ENCODE measurements around the gene ZNF521.

ZNF521 gene

GRCh38 chr18:25298853-25299274 is 53.1 kb downstream of the ZNF521 start:
- DNase-seq, result peak; percentile 93 to 98 (median 96)
- peaks cover 4 to 13% (median 11%) of the 10 kb centered on the region in 4 experiments for H3K36me3 ChIP-seq (ENCODE audit: control insufficient read depth in 4 of 4, insufficient read depth in 4 of 4, low read length in 3 of 4)
- ChIA-PET CTCF (interaction anchor here (1.0 to 4.3 kb wide), 3 partner anchors 9 to 61 kb away, joined by 3 to 25 read pairs (median 3); no protein-coding TSS in a partner anchor), POLR2A (interaction anchor here (0.6 to 1.4 kb wide), 10 partner anchors 10 to 134 kb away, joined by 3 to 9 read pairs (median 4); no protein-coding TSS in a partner anchor)
- no peaks in the 10 kb centered on the region for H3K27me3 ChIP-seq (replicated peaks in 2 of 5; ENCODE audit: control insufficient read depth in 4 of 5, insufficient read depth in 5 of 5, low read length in 4 of 5)
- WGBS (ENCODE audit: insufficient coverage), result 14% methylated on average over 4 of the region's 4 CpGs
- no peaks in the 10 kb centered on the region for H3K9me3 ChIP-seq (ENCODE audit: control extremely low read depth in 1 of 5, control insufficient read depth in 4 of 5, insufficient read depth in 2 of 5, low read depth in 1 of 5, low read length in 4 of 5)
- peak overlapping the region; percentile 95 for H3K27ac ChIP-seq (ENCODE audit: insufficient read depth in 1 of 2, low read depth in 1 of 2, low read length in 2 of 2, poor library complexity in 1 of 2, severe bottlenecking in 2 of 2)
- H3K4me3 ChIP-seq (ENCODE audit: control insufficient read depth in 1 of 7, extremely low read depth in 1 of 7, insufficient read depth in 4 of 7, low read depth in 2 of 7, low read length in 6 of 7), result peak overlapping the region in 3 of 7 experiments; percentile 11 to 52 (median 33)
- H3K4me1 ChIP-seq (ENCODE audit: control extremely low read depth in 1 of 4, control insufficient read depth in 4 of 4, insufficient read depth in 4 of 4, low read length in 3 of 4), result peaks cover 4 to 39% (median 24%) of the 10 kb centered on the region in 4 experiments

- CTCF ChIA-PET, result interaction anchor here (1.5 to 2.3 kb wide), 2 partner anchors 11 to 63 kb away, joined by 3 to 8 read pairs; no protein-coding TSS in a partner anchor
These were observed 56.3 kb downstream of the ZNF521 start for GRCh38 chr18:25295624-25296138.

GRCh38 chr18:25291150-25291549 is 60.8 kb downstream of the ZNF521 start:
- Histone ChIP-seq H3K27me3 (replicated peaks in 2 of 5; ENCODE audit: control insufficient read depth in 4 of 5, insufficient read depth in 5 of 5, low read length in 4 of 5) (no peaks in the 10 kb centered on the region), H3K36me3 (ENCODE audit: control insufficient read depth in 4 of 4, insufficient read depth in 4 of 4, low read length in 3 of 4) (peaks cover 0 to 10% (median 5%) of the 10 kb centered on the region in 4 experiments), H3K27ac (ENCODE audit: insufficient read depth in 1 of 2, low read depth in 1 of 2, low read length in 2 of 2, poor library complexity in 1 of 2, severe bottlenecking in 2 of 2) (no peak overlapping the region), H3K4me1 (ENCODE audit: control extremely low read depth in 1 of 4, control insufficient read depth in 4 of 4, insufficient read depth in 4 of 4, low read length in 3 of 4) (peaks cover 0 to 8% (median 0%) of the 10 kb centered on the region in 4 experiments), H3K9me3 (ENCODE audit: control extremely low read depth in 1 of 5, control insufficient read depth in 4 of 5, insufficient read depth in 2 of 5, low read depth in 1 of 5, low read length in 4 of 5) (no peaks in the 10 kb centered on the region), H3K4me3 (ENCODE audit: control insufficient read depth in 1 of 7, extremely low read depth in 1 of 7, insufficient read depth in 4 of 7, low read depth in 2 of 7, low read length in 6 of 7) (no peak overlapping the region)
- POLR2A ChIA-PET, result no interaction called here
- DNase-seq, result no peak
- WGBS (ENCODE audit: insufficient coverage), result no CpG with 5 or more reads among the region's 3 CpGs
- CTCF ChIA-PET, result interaction anchor here (0.7 kb wide), 1 partner anchor 8 kb away, joined by 3 read pairs; no protein-coding TSS in a partner anchor

More at GRCh38 chr18:25295624-25296138, 56.3 kb downstream of the ZNF521 start:
- Histone ChIP-seq H3K27me3 (replicated peaks in 2 of 5; ENCODE audit: control insufficient read depth in 4 of 5, insufficient read depth in 5 of 5, low read length in 4 of 5) (no peaks in the 10 kb centered on the region), H3K4me1 (ENCODE audit: control extremely low read depth in 1 of 4, control insufficient read depth in 4 of 4, insufficient read depth in 4 of 4, low read length in 3 of 4) (peaks cover 4 to 35% (median 24%) of the 10 kb centered on the region in 4 experiments), H3K9me3 (ENCODE audit: control extremely low read depth in 1 of 5, control insufficient read depth in 4 of 5, insufficient read depth in 2 of 5, low read depth in 1 of 5, low read length in 4 of 5) (no peaks in the 10 kb centered on the region), H3K36me3 (ENCODE audit: control insufficient read depth in 4 of 4, insufficient read depth in 4 of 4, low read length in 3 of 4) (peaks cover 0 to 8% (median 4%) of the 10 kb centered on the region in 4 experiments), H3K27ac (ENCODE audit: insufficient read depth in 1 of 2, low read depth in 1 of 2, low read length in 2 of 2, poor library complexity in 1 of 2, severe bottlenecking in 2 of 2) (no peak overlapping the region), H3K4me3 (ENCODE audit: control insufficient read depth in 1 of 7, extremely low read depth in 1 of 7, insufficient read depth in 4 of 7, low read depth in 2 of 7, low read length in 6 of 7) (no peak overlapping the region)
- POLR2A ChIA-PET, result no interaction called here
- no peak for DNase-seq
- 96% methylated on average over 2 of the region's 2 CpGs for WGBS (ENCODE audit: insufficient coverage)

- Histone ChIP-seq H3K27me3 (replicated peaks in 2 of 5; ENCODE audit: control insufficient read depth in 4 of 5, insufficient read depth in 5 of 5, low read length in 4 of 5) (no peaks in the 10 kb centered on the region), H3K27ac (ENCODE audit: insufficient read depth in 1 of 2, low read depth in 1 of 2, low read length in 2 of 2, poor library complexity in 1 of 2, severe bottlenecking in 2 of 2) (no peak overlapping the region), H3K4me1 (ENCODE audit: control extremely low read depth in 1 of 4, control insufficient read depth in 4 of 4, insufficient read depth in 4 of 4, low read length in 3 of 4) (peaks cover 0 to 24% (median 13%) of the 10 kb centered on the region in 4 experiments), H3K36me3 (ENCODE audit: control insufficient read depth in 4 of 4, insufficient read depth in 4 of 4, low read length in 3 of 4) (peaks cover 0 to 8% (median 4%) of the 10 kb centered on the region in 4 experiments), H3K4me3 (ENCODE audit: control insufficient read depth in 1 of 7, extremely low read depth in 1 of 7, insufficient read depth in 4 of 7, low read depth in 2 of 7, low read length in 6 of 7) (peak overlapping the region in 1 of 7 experiments; percentile 13), H3K9me3 (ENCODE audit: control extremely low read depth in 1 of 5, control insufficient read depth in 4 of 5, insufficient read depth in 2 of 5, low read depth in 1 of 5, low read length in 4 of 5) (no peaks in the 10 kb centered on the region)
- WGBS (ENCODE audit: insufficient coverage), result 100% methylated on average over 3 of the region's 9 CpGs
- ChIA-PET CTCF (no interaction called here), POLR2A (interaction anchor here (0.8 kb wide), 1 partner anchor 9 kb away, joined by 5 read pairs; no protein-coding TSS in a partner anchor)
- DNase-seq, result peak in 1 of 3 donors; percentile 17
These were observed 62.9 kb downstream of the ZNF521 start for GRCh38 chr18:25289001-25289631.

- peaks cover 6 to 31% (median 20%) of the 10 kb centered on the region in 4 experiments for H3K4me1 ChIP-seq (ENCODE audit: control extremely low read depth in 1 of 4, control insufficient read depth in 4 of 4, insufficient read depth in 4 of 4, low read length in 3 of 4)
These were observed 63.5 kb downstream of the ZNF521 start for GRCh38 chr18:25288340-25288938.

GRCh38 chr18:25287106-25287505 is 64.9 kb downstream of the ZNF521 start:
- Histone ChIP-seq H3K27me3 (replicated peaks in 2 of 5; ENCODE audit: control insufficient read depth in 4 of 5, insufficient read depth in 5 of 5, low read length in 4 of 5) (no peaks in the 10 kb centered on the region), H3K4me3 (ENCODE audit: control insufficient read depth in 1 of 7, extremely low read depth in 1 of 7, insufficient read depth in 4 of 7, low read depth in 2 of 7, low read length in 6 of 7) (no peak overlapping the region), H3K27ac (ENCODE audit: insufficient read depth in 1 of 2, low read depth in 1 of 2, low read length in 2 of 2, poor library complexity in 1 of 2, severe bottlenecking in 2 of 2) (no peak overlapping the region), H3K9me3 (ENCODE audit: control extremely low read depth in 1 of 5, control insufficient read depth in 4 of 5, insufficient read depth in 2 of 5, low read depth in 1 of 5, low read length in 4 of 5) (no peaks in the 10 kb centered on the region), H3K36me3 (ENCODE audit: control insufficient read depth in 4 of 4, insufficient read depth in 4 of 4, low read length in 3 of 4) (peaks cover 0 to 7% (median 2%) of the 10 kb centered on the region in 4 experiments), H3K4me1 (ENCODE audit: control extremely low read depth in 1 of 4, control insufficient read depth in 4 of 4, insufficient read depth in 4 of 4, low read length in 3 of 4) (peaks cover 16 to 44% (median 32%) of the 10 kb centered on the region in 4 experiments)
- 90% methylated on average over 3 of the region's 9 CpGs for WGBS (ENCODE audit: insufficient coverage)
- DNase-seq, result no peak
- ChIA-PET CTCF (interaction anchor here (4.3 kb wide), 1 partner anchor 13 kb away, joined by 25 read pairs; no protein-coding TSS in a partner anchor), POLR2A (no interaction called here)

More at GRCh38 chr18:25288340-25288938, 63.5 kb downstream of the ZNF521 start:
- H3K27ac ChIP-seq (ENCODE audit: insufficient read depth in 1 of 2, low read depth in 1 of 2, low read length in 2 of 2, poor library complexity in 1 of 2, severe bottlenecking in 2 of 2), result no peak overlapping the region
- no peaks in the 10 kb centered on the region for H3K9me3 ChIP-seq (ENCODE audit: control extremely low read depth in 1 of 5, control insufficient read depth in 4 of 5, insufficient read depth in 2 of 5, low read depth in 1 of 5, low read length in 4 of 5)
- ChIA-PET POLR2A (interaction anchor here (0.8 kb wide), 1 partner anchor 10 kb away, joined by 5 read pairs; no protein-coding TSS in a partner anchor), CTCF (no interaction called here)
- H3K36me3 ChIP-seq (ENCODE audit: control insufficient read depth in 4 of 4, insufficient read depth in 4 of 4, low read length in 3 of 4), result peaks cover 0 to 8% (median 4%) of the 10 kb centered on the region in 4 experiments
- no peak overlapping the region for H3K4me3 ChIP-seq (ENCODE audit: control insufficient read depth in 1 of 7, extremely low read depth in 1 of 7, insufficient read depth in 4 of 7, low read depth in 2 of 7, low read length in 6 of 7)
- no peaks in the 10 kb centered on the region for H3K27me3 ChIP-seq (replicated peaks in 2 of 5; ENCODE audit: control insufficient read depth in 4 of 5, insufficient read depth in 5 of 5, low read length in 4 of 5)
- DNase-seq, result no peak
- 94% methylated on average over 3 of the region's 4 CpGs for WGBS (ENCODE audit: insufficient coverage)
